T-helper 9 cell (primary cell): ENCODE results near the gene OVCH1.

Experiments used
- DNase-seq: peaks from one replicate; pipeline ENCODE4 v3.0.0-alpha.2; 2020
- total RNA-seq, 2 donors: gene quantifications; one replicate each; lab custom pipeline; 2026; lab: John Stamatoyannopoulos, UW

The OVCH1 gene, protein sequence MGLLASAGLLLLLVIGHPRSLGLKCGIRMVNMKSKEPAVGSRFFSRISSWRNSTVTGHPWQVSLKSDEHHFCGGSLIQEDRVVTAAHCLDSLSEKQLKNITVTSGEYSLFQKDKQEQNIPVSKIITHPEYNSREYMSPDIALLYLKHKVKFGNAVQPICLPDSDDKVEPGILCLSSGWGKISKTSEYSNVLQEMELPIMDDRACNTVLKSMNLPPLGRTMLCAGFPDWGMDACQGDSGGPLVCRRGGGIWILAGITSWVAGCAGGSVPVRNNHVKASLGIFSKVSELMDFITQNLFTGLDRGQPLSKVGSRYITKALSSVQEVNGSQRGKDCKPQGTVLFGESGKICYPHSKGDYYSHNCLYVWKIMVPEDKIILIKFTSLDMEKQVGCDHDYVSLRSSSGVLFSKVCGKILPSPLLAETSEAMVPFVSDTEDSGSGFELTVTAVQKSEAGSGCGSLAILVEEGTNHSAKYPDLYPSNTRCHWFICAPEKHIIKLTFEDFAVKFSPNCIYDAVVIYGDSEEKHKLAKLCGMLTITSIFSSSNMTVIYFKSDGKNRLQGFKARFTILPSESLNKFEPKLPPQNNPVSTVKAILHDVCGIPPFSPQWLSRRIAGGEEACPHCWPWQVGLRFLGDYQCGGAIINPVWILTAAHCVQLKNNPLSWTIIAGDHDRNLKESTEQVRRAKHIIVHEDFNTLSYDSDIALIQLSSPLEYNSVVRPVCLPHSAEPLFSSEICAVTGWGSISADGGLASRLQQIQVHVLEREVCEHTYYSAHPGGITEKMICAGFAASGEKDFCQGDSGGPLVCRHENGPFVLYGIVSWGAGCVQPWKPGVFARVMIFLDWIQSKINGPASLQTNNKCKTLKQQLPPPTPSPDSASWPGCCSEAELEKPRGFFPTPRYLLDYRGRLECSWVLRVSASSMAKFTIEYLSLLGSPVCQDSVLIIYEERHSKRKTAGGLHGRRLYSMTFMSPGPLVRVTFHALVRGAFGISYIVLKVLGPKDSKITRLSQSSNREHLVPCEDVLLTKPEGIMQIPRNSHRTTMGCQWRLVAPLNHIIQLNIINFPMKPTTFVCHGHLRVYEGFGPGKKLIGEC
- 0 reads per million in 2 donors for total RNA-seq

DNA sequence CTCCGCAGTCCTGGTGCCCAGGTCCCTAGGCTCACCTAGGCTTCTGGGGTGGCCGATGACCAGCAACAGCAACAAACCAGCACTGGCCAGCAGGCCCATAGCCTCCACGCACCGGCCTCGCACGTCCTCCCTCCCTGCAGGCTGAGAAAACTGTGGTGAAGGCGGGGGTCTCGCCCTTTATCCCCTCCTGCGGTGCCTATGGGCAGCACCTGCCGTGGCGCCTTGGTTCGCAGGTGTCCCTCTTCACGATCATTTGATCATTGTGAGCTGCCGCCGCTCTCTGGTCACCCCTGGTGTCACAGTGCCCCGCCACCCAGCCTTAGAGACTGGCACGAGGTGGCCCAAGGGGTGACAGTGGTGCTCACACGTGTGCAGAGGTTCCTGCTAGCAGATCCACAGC is at the start of gene OVCH1:
OVCH1 (minus strand) TSS at position 99 of the 400 bp plus-strand sequence; CDS start at position 99, 0 bp downstream.
- DNase-seq = no peak

DNA sequence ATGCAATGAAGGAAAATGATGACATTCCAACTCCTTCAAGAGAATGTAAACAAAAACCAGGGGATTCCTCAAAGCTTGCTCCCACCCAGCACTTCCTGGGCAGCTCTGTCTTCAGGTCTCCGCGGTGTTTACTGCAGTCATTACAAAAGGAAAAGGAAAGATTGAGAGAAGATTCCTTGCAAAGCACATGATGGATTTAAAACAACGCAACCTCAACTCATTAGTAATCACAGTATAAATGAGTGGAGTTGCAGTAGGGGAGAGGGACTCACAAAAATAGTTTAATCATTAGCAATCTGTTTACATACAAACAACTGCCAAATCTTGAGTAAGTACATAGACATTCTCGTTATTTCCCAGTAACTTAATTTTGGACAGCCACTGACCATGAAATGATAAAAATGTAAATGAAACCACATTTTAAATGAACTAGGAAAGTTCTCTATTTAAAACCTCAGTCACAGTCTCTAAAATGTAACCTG is 49.7 kb upstream of the OVCH1 start:
- DNase-seq = no peak

DNA sequence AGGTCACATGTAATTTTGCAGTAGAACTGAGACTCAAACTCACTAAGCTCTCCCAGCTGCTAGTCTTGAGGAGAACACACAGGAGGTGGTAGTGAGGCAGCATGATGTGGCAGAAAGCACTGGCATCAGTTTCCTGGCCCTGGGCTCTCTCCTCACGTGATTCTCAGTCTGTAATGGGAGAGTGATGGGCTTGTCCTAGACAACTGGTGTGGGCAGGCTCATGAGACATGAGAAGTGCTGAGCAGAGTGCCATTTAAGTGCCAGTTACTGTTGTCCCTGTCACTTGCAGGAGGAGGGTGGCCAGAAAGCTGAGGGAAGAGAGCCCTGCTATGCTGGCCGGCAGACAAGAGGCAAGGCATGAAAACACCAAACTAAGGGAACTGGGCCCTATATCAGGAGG is 48.5 kb upstream of the OVCH1 start:
- no peak for DNase-seq

DNA sequence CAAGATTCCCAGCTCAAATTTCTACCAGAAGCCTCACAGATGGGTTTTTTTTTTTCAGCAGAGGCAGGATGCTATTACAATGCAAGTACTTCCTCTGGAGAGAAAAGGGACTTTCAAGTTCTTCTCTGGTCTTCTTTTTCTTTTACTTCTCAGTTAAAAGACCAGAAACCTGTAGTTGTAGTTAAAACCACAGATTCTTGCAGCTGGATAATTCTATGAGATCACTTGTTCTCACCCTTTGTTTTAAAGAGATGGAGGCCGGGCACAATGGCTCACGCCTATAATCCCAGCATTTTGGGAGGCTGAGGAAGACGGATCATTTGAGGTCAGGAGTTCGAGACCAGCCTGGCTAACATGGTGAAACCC is 47.6 kb upstream of the OVCH1 start:
- DNase-seq = no peak

DNA sequence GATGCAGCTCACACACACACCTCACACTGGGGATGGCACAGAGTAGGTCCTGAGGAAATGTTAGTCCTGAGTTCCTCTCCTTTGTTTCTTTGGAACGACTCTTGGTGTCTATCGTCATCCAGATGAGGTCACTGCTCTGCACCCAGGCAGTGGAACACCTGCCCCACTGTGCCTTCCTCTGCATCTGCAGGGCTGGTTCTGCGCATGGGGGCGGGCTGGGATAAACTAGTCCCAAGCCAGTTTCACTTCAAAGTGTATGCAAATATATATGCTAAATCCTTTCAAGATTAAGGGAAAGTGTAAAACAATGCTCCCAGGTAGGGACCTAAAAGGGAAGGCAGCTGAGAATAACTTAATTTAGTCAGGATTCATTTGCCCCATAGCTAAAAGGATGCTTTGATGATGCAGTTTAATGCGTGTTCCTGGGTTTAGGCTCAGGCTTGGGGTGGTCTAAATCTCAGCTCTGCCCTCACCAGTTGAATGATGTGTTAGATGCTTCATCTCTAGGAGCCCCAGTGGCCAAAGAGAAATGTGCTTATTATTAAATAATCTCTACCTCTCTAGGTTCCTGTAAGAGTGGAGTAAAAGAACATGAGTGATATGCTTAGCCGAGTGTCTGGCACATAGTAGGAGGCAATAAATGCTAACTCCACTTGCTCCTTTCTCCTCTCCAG is 47.1 kb upstream of the OVCH1 start:
- no peak for DNase-seq

DNA sequence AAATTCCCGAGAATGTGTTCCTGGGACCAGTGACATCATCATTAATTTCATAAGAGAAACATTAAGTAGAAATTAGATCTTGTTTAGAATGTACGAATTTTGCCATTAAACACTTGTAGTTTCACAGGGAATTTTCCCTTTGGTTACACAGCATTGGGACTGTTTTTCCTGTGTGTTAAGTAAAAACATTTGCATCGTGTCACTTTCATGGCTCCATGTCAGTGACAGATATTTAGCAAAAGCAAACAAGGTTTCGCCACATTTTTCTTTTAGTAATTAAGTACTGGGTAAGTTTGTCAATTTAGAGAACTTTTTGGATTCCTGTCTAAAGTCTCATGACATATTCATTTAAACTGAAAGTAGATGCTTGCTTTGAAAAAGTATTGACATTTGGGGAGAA is 45.5 kb upstream of the OVCH1 start:
- DNase-seq = no peak

DNA sequence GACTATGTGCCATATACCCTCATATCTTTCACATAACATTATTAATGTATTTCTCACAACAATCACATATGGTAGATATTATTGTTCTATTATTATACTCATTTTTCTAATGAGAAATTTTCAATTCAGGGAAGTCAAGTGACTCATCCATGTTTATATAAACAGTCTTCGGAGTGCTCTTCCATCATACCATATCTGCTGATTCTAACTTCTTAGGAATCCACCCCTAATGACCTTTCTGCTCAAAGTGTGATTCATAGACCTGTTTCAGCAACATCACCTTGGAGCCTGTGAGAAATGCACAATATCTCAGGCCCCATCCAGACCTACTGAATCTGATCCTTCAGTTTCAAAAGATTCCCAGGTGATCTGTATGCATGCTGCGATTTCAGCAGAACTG is 39.8 kb upstream of the OVCH1 start:
- no peak for DNase-seq

DNA sequence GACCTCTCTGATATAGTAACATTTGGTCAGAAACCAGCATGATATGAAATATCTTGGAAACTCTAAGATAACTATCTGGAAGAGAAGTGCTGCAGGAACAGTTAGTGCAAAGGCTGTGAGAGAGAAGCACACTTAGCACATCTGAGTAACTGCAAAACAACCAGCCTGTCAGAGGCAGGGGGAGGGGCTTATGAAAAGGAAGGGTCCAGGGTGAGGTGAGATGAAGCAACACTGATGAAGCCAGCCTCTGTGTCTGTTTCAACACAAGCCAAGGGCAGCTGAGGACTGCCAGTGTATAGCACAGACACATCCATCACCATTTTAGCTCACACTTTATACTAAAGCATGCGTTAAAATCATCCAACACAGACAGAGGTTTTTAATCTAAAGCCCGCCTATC is 37.4 kb upstream of the OVCH1 start:
- DNase-seq = no peak

DNA sequence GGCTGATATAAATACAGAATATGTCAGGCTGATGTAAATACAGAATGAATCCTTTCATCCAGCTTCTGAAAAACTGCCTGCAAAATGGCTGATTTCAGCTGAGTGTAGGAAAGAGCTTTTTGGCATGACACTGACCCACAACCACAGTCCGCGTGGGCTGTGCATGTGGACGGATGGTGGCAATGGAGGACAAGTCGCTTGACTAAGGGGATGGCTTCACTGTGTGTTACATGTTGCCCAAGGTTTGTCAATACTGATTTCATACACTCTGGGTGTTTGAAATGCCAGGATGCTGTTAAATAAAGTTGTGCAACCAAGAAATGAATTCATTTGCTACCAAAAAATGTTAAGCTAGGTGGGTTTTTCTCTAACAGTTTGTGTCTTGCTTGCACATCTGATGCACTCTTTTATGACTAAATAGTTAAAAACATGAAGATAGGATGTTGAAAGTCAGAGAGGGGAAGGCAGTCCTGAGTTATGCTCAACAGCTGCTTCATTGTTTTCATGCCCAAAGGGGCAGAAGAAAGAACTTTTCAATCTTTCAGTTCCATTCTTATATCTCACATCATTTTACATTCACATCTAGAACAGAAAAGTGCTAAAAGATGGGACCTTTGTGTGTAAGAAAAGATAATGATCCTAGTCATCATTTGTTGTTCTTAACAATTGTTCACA is 36.5 kb upstream of the OVCH1 start:
- DNase-seq = no peak

DNA sequence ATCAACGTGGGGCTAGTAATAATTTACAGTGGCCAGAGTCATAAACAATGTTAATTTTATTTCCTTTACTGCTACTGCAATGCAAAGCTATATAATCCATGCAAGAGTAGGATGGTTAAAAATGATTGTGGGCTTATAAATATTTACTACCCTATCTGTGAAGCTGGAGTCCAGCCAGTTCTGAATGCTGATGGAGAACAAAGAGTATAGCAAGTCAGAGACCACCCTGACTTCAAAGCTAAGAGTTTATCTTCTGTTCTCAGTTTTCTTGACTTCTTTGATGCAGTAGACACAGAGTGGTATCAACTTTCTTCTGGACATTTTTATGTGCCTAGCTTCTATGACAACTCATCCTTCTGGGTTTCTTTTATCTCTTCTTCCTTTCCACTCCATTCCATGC is 34.0 kb upstream of the OVCH1 start:
- no peak for DNase-seq

DNA sequence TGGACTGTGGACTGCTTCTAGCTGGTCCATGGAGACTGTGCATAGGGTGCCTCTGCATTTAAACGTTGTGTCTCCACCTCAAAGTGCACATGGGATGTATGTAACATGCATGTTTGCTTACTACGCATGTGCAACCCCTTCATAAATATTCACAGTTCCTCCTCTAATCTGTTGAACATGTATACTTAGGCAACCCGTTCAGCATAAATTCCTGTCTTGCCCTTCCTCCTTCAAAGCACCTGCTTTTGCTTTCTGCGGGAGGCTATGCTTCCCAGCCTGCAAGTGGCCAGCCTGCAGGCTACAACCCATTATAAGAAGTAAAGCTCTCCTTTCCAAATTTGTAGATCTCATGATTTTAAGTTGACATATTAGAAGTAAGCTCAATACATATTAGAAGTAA is 33.0 kb upstream of the OVCH1 start:
- DNase-seq = no peak

DNA sequence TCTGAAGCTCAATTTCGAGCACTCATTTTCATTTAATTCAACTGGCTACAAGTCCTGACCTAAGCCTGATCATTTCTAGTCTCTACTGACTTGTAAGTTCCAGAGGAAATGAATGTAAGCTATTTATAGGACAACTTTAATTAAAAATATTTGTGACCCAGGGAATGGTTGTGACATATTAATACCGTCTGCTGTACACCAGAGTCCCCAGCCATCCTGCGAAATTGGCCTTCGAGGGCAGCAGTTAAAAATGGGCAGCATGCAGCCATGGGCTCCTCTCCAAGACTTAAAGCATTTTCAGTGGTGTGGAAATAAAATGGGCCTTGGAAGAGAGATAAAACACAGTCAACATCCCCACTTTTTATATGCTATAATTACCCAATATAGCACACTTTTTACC is 30.7 kb upstream of the OVCH1 start:
- DNase-seq = no peak

DNA sequence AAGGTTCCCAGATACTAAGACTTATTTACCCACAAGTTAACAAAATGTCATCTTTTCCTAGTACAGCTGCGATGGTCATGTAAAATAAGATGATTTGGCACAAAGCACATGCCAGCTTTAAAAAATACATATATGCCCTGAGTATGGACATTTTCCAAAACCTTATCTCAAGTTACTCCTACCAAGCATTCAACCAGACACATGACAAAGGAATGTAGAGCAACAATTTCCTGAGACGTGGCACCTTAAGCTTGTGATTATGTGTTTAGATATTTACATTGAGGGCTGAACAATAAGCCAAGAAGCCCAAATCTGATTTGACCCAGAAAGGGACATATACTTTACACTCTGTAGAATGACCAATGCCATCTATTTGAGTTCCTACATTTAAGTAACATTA is 24.5 kb upstream of the OVCH1 start:
- no peak for DNase-seq

DNA sequence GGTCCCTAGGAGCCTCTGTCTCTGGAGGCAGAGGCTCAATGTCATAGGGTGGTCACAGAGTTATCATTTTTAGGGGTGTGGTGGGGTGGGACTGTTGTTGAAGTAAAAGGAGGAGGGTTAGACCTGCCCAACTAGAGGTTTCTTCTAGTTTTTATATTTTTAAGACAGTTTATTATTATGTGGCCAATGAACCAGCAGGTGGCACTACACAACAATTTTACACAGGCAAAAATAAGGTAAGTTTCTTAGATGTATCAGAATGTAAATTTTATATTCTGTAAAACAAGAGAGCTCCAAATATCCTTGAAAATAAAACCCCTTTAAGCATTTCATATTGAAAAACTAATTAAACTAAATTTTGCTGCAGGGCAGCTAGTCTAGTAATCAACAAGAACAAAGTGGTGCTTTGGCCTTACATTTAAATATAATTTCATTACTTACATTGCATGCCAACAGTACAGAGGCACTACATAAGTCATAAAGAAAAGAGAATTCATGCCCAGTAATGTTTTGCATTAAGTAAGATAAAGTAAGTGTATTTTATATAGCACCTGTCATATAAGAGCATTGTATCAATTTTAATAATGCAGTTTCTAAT is 22.2 kb upstream of the OVCH1 start:
- DNase-seq = peak; percentile 4

DNA sequence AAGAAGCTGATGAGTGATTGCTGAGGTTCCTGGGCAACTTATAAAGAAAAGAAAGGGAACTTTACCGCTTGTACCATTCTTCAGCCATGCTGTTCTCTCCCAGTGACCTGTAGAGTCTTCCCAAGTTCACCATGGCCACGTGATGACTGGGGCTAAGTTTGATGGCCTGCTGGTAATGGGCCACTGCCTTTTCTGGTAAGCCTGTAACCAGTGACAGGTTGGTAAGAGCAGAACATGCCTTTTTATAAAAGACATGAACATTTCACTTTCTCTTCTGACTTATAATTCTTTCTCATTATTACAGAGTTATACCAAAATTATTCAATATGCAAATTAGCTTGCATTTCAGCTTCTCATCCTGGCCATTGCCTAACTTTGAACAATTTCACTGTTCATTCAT is 20.9 kb upstream of the OVCH1 start:
- DNase-seq = no peak

DNA sequence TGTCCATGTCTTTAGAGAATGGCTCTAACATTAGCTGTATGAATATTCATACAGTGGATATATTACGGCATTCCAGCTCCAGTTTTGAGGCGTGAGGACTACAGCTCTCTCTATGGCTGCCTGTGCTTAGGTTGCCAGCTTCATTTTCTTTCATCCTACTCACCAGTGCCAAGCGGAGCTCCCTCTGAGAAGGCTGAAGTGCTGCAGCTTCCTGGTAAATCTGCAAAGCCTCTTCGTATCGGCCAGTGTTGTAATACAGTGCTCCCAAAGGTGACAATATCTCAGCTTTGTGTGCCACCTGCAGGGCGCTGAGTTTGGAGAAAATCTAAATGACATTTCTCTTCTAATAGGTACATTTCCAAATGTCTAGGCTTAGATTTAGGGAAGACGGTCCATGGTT is 19.8 kb upstream of the OVCH1 start:
- DNase-seq = no peak

DNA sequence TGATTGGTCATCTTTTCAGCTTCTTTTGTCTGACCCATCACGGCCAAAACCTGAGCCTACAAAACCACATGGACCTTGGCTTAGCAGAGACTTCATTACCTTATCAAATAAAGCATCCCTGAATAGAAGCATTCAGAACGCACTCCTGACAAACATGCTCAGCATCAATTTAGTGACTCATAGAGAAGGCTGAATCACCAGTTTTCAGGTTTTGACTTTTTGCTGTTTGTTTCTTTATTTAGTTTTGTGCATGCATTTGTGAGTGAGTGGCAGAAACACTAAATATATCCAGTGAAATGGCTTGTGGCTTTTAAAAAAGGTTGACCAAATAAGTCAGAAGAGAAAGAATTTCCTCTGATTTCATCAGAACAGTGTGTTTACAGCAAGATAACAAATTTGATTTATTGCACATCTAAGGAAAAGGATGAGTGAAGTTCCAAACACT is 19.0 kb upstream of the OVCH1 start:
- DNase-seq = no peak

DNA sequence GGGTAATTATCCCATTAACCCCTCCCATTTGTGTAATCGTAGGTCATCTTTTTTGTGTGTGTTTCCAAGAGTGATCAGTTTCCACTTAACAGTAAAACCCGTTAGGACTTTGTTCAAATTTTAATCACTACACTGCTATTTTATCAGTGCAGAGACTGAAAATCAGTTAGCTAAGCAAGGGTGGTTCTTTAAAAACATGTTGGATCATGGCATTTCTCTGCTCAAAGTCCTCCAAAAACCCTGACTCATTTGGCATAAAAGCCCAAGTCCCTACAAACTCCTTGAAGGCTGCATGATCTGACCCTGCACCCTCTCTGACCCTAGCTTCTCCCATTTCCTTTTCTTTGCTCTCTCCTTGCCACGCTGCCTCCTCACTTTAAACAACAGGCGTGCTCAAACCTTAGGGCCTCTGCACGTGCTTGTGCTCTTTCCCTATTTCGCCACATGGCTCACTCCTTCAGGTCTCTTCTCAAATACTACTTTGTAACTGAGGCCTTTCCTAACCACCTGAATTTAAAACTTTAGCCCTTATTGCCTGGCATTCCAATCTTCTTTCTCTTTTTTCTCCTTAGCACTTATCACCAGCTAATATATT is 13.2 kb upstream of the OVCH1 start:
- no peak for DNase-seq

DNA sequence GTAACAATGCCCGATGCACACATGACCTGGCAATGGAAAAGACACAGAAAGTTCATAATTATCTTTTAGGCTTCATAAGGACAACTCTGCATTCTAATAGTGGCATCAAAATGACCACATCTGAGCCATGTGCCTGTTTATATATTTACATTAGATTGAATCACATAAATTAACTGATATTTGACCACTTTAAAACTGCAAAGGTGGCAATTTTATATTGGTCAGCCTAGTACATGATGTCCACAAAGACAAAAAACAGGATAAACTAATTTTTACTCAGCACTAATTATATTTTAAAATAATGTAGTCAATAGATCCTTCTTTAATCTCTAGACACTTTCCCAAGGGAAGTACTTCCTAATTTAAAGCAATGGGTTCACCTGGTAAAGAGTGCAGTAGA is 12.0 kb upstream of the OVCH1 start:
- DNase-seq = no peak

DNA sequence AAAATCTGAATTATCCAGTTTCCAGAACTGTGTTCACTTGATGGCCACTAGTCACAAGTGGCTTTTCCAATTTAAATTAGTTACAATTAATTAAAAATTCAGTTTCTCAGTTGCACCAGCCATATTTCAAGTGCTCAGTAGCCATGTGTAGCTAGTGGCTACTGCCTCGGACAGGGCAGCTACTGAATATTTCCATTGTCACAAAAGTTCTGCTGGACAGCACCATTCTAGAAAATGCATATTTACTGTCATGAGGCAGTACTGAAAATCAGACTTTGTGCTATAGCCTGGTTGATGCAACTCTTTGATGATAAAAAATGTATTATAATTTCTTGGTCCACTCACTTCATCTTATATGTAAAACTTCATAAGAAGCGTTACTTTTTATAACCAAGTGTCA is 11.5 kb upstream of the OVCH1 start:
- no peak for DNase-seq

DNA sequence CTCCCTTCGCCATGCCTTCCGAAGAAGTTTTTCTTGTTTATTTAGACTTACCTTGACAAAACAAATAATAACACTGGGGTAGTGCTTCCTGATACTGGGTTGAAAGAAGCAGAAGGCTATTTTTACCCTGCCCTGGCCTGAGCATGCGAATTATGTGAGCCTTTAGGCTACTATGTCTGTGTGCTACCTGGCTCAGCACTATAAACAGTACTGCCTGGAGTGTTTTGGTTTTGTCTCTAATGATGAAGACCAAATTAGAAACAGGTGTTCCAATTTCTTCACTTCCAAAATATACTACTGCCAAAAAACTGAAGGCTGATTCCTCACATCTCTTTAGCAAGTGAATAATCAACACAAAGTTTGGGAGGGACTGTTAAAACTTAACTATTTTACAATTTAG is 7.6 kb upstream of the OVCH1 start:
- no peak for DNase-seq
